ENCODE measurements around the gene VWA1.
"Not testable (repeated sequence)": the region's sequence is repeated elsewhere in the genome, so short reads cannot be mapped to it uniquely, and the experiment has no call there.

VWA1 gene

DNA sequence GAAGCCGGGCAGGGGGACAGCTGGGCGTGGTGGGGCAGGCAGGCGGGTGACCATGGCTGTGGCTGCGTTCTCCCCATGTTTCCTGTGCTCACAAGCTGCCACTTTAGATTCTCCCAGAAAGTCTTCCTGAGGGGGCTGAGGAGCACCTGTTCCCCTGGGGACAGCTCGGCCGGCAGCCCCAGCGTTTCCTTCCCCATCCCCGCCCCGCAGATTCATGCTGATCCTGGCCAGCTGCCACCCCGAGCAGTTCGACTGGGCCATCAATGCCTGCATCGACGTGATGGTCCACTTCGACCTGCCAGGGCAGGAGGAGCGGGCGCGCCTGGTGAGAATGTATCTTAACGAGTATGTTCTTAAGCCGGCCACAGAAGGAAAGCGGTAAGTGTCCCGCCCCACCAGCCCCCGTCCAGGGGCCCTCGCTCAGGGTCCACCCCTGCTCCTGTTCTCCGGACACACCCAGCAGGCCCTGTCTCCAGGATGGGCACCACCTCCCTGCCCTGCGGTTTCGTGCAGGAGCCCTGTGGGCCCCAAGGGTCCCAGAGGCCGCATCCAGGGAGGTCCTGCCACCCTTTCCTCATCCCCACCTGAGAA is 25.1 kb downstream of the VWA1 start:
- no peak for DNase-seq

DNA sequence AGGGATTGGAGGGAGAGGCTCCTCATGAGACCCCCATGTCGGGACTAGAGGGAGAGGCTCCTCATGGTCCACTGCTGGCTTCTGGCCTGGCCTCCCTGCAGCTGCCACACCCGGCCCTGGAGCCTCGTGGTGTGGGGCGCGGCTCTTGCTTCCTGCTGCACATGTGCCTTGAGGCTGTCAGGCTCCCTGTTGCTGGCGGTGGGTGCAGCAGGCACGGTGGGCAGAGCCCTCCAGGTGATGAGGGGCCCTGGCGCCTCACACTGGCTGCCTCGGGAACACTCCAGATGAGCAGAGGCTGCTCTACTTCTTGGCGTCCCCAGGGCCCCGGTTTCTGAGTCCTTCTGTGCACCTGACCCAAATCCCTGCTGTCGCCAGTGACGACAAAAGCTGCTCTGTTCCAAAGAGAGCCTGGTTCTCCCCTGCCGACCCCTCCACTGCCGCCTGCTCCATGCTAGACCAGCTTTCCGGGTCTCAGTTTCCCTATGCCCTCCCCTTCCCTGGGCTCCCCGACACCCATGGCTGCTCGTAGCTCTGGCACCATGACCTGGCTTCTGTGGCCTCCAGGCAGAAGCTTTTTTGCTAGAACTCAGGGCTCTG is 26.3 kb downstream of the VWA1 start:
- no peak for DNase-seq

DNA sequence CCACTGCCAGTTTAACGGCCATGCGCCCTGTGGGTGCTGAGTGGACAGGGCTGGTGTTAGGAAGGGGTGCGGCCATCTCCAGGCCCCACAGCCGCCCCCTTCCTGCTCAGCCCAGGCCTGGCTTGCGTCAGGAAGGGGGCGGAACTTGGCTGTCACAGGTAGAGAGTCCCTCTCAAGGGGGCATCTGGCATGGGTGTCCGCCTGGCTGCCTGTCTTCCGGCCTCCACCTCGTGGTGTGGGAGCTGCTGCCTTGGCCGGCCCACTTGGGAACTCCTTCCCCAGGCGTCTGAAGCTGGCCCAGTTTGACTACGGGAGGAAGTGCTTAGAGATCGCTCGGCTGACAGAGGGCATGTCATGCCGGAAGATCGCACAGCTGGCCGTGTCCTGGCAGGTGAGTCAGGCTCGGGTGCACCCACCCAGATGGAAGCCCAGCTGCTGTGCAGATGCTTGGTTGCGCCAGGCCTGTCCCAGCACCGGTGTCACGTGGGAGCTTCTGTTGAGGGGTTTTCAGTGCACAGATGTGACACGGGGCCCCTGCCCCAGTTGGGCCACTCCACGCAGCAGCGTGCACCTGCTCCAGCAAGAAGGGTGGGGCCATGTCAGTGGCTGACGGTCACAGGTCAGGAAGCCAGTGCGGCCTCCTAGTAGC is 27.0 kb downstream of the VWA1 start:
- no peak for DNase-seq

DNA sequence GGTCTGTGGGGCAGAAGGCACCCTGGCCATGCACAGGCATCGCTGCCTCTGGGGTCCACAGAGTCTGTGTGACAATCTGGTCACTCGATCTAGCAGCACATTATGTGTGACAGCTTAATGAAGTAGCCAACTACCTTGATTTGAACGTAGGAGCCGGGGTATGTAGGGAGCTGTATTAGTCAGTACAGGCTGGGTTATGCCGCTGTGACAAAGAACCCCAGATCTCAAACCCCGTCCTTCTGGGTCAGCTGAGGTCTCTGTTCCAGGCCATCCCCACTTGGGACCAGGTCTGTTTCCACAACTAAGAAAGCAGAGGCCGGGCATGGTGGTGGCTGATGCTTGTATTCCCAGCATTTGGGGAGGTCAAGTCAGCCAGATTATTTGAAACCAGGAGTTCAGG is 27.8 kb downstream of the VWA1 start:
- DNase-seq: no peak

DNA sequence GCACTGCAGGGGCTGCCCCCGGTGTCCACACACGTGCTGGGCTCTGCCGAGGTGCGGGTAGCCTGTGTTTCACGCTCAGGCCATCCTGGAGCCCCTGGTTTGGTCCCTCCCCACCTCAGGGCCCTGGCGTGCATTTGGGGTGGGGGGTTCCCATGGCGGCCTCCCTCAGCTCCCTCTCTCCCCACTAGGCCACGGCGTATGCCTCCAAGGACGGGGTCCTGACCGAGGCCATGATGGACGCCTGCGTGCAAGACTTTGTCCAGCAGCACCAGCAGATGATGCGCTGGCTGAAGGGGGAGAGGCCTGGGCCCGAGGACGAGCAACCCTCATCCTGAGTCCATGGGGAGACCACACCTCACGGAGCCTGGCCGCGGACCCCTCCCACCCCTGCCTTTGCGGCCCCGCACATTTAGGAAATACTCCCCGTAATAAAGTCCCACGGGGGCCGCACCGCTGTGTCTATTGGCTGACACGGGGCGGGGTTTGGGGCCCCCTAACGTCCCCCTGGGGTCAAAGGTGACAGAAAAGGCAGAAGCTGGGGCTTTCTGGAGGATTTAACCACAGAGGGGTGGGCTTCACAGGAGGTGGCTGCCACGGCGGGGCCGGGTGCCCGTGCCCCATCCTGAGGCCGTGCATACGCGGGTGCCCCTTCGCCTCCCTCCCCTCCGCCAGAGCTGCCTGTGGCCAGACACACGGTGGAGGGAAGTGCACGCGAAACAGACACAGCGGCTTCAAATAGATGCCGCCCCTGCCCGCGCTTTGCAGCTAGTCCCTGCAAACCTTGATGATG is 32.9 kb downstream of the VWA1 start:
- DNase-seq: not testable (repeated sequence)

DNA sequence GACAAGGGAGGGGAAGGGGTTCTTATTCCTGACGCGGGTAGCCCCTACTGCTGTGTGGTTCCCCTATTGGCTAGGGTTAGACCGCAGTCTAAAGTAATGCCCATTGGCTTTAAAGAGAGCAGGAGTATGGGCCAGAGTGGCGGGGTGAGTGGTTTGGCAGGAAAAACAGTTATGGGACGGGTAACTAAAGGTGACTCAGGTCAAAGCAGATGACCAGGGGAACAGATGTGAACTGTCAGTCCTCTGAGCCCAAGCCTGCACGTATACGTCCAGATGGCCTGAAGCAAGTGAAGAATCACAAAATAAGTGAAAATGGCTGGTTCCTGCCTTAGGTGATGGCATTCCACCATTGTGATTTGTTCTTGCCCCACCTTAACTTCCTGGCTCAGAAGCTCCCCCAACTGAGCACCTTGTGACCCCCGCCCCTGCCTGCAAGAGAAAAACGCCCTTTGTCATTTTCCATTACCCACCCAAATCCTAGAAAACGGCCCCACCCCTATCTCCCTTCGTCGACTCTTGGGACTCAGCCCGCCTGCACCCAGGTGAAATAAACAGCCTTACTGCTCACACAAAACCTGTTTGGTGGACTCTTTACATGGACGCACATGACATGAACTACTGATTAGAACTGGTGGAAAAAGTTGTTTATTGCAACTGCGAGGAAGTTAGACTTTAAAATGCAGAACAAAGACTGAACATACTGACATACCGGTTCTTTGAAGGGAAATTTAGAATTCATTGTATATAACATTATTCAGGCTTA is 35.3 kb downstream of the VWA1 start:
- no peak for DNase-seq

DNA sequence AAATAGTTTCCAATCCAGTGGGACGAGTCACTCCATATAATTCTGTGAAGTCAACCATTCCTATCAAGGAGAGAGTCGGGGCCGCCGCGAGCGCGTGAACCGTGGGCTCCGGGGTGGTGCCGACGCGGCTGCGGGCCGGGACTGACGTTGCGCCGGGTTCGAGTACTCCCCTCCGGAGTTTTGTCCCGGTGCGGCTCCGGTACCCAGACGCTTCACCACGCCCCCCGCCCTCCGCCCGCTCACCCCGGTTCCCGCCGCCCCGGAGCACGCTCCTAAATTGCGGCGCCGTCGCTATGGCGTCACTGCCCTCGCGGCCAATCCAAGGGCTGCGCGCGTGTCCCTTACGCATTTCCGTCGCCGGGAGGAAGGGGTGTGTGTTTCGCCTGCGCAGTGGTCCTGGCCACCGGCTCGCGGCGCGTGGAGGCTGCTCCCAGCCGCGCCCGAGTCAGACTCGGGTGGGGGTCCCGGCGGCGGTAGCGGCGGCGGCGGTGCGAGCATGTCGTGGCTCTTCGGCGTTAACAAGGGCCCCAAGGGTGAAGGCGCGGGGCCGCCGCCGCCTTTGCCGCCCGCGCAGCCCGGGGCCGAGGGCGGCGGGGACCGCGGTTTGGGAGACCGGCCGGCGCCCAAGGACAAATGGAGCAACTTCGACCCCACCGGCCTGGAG is 36.0 kb downstream of the VWA1 start, which contains the start of gene ATAD3B:
Gene ATAD3B, plus strand, starts transcription at position 377 of the 664 bp plus-strand sequence. Its CDS starts 120 bp downstream, at position 497.
- DNase-seq: peak; percentile 95

DNA sequence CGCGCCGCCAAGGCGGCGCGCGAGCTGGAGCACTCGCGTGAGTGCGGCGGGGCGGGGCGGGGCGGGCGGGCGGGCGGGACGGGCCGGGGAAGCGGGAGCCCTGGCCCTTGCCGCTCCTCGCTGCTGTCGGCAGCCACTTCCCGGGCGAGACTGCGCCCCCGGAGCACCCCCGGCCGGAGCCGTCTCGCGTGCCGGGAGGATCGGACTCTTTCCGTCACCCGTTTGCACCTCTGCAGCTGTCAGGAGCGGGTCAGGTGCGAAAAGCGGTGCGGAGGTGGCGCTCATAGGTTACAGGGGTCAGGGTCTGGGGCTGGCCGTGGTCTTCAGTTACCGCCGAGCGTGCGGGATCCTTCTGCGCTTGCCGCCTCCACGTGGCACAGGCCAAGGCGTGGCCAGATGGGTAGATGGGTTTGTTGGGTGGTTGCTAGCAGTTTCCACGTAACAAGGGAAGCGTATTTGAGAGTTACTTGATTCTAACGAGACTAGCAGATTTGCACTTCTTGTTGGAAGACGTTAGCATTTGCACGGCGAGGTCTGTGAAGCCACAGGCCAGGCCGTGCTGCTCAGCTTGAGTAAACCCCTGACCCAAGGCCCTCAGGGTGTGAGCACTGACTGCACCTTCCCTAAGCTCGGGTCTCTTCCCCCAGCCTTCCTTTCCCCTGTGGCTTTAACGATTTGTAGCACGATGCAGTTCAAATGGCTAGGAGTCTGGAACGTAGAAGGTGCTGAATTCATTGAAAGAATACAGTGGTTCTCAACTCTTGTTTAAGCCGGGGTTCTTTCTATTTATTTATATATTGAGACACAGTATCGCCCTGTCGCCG is 36.8 kb downstream of the VWA1 start:
- not testable (repeated sequence) for DNase-seq

DNA sequence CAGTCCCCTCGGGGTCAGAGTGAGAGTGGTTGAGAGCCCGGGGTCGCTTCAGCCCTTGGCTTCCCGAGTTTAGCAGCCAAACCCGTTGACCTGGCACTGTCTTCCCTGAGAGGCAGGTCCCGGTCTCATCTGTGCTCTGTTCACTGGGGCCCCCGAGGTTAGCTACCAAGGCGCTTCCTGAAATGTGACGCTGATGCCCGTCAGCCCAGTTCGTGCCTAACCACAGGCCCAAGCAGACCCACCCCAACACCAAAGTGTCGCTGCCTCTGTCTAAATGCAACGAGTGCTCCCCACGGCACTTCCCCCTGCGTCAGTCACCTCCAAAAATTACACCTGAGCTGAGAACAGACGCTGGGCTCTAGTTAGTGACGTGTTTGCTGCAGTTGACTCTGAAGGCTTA is 40.5 kb downstream of the VWA1 start:
- DNase-seq: not testable (repeated sequence)

DNA sequence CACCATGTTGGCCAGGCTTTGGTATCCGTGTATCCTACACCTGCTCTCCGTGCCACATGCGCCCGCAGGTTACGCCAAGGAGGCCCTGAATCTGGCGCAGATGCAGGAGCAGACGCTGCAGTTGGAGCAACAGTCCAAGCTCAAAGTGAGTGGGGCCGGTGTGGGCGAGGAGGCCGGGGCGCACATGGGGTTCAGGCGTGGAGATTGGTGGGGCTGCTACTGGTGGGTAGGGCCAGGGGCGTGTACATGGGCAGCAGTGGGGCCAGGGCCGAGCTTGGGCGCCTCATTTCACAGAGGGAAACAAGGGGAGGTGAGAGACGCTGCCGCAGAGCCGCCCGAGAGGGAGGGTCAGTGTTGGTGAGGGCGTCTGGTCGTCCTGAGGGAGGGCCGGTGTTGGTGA is 41.7 kb downstream of the VWA1 start:
- DNase-seq: no peak

DNA sequence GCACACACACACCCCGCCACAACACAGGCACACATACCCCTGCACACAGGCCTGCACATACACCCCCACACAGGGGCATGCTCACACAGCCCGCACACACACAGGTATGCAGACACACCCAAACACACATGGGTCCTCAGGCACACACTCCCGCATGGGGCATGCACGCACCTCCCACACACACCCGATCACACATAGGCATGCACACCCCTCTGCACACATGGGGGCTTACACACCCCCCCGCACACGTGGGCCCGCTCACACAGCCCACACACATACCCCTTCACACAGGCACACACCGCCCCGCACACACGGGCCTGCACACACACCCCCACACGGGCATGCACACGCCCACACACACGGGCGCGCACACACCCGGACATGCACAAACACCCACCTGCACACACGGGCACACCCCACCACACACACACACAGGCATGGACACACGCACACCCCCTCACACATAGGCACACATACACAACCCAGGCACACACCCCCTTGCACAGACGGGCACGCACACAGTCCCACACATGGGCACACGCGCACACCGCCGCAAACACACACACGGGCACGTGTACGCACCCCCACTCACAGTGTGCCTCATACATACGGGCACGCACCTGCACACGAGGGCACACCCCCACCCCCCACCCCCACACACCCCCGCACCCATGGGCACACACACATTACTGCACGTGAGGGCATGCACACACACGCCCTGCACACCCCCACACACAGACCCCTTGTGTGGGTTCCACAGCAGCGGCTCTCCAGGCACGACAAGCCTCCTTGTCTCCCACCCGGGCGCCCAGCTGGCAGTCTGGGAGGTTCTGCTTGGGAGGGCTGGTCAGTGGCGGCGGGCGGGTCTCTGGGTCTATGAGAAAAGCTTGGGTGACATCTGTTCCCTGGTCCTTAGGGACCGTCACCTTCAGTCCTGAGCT is 44.3 kb downstream of the VWA1 start:
- no peak for DNase-seq

DNA sequence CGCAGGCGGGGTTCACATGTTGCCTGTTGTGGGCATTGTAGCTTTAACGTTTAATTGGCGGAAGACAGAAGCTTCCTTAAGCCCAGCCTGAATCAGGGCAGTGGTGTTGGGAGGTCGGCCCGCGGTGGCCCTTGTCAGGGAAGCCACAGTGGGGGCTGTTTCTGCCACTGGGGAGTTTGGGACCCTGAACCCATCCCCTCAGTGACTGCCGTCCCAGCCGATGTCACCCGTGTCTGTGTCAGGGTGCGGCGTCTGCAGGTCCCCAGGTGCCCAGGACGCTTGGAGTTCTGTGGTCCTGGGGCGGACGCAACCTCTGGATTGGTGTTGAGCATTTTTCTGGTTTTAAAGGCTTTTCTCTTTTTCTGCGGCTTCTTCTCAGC is 45.0 kb downstream of the VWA1 start:
- DNase-seq: not testable (repeated sequence)

DNA sequence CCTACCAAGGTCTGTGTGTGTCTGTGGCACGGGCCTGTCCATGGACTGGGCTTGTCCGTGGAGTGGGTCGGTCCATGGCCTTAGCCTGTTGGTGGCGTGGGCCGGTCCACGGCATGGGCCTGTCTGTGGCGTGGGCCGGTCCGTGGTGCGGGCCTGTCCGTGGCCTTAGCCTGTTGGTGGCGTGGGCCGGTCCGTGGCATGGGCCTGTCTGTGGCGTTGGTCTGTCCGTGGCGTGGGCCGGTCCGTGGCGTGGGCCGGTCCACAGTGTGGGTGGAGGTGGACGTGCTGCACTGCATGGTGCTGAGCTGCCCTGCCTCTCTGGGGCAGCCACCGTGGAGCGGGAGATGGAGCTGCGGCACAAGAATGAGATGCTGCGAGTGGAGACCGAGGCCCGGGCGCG is 46.3 kb downstream of the VWA1 start:
- not testable (repeated sequence) for DNase-seq

DNA sequence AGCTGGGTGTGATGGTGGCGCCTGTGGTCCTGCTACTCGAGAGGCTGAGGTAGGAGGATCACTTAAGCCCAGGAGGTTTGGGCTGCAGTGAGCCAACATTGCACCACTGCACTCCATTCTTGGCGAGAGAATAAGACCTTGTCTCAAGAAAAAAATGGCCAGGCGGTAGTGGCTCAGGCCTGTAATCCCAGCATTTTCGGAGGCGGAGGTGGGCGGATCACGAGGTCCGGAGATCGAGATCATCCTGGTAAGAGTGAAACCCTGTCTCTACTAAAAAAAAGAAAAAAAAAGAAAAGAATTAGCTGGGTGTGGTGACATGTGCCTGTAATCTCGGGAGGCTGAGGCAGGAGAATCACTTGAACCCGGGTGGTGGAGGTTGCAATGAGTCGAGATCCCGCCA is 47.4 kb downstream of the VWA1 start:
- no peak for DNase-seq

DNA sequence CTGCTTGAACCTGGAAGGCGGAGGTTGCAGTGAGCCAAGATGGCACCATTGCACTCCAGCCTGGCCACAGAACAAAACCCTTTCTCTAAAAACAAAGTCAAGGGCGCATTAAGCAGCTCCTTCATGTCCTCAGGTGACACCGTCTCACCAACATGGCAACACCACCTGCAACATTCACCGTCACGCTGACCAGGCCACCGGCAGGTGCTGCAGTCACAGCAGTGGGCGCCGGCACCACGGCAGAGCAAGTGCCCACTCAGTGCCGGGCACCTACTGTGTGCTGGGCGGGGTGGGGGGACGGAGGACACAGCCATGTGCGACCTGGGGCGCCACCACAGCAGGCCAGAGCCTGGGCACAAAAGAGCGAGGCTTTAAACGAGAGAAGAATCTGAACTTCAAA is 48.2 kb downstream of the VWA1 start:
- DNase-seq: no peak

DNA sequence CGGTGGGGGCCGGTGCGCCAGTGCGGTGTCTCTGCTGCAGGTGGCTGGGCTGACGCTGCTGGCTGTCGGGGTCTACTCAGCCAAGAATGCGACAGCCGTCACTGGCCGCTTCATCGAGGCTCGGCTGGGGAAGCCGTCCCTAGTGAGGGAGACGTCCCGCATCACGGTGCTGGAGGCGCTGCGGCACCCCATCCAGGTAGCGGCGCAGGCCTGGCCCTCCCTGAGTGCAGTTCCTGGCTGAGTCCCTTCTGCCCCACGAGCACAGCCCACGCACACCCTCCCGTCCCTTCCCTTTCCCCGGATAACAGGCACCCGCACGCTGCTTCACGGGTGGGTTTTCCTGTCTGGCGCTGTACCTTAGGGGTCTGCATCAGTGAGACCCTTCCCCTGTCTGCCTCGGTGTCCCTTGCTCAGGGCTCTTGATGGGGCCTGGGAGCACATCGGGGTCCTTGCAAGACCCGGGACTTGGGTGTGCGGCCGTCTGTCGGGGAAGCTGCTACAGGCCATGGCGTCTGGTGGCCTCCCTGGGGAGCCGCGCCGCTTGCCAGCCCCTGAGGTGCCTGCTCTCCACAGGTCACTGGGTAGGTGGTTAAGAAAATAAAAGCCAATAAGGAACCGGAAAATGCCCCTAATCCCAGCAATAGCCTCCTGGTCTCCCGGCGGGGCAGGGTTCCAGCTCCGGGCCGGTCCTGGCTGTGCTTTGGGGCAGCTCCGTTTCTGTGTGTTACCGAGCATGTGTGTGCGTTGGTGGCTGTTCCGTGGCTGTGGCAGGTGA is 49.7 kb downstream of the VWA1 start:
- not testable (repeated sequence) for DNase-seq

DNA sequence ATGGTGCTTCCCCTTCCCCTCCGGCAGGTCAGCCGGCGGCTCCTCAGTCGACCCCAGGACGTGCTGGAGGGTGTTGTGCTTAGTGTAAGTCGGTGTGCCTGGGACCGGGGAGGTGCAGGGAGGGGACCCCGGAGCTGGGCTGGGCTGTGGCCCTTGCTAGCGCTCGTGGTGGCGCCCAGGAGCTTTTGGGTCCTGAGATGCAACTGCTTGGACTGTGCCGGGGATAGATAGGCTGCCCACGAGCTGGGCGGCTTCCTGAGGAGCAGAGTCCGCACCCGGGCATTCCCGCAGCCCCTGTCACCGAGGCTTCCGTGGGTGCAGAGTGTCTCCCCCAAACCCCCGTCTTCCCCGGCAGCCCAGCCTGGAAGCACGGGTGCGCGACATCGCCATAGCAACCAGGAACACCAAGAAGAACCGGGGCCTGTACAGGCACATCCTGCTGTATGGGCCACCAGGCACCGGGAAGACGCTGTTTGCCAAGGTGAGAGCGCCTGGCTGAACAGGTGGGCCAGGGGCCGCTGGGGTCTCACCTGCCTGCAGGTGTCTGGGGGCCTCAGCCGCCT is 50.3 kb downstream of the VWA1 start:
- not testable (repeated sequence) for DNase-seq

DNA sequence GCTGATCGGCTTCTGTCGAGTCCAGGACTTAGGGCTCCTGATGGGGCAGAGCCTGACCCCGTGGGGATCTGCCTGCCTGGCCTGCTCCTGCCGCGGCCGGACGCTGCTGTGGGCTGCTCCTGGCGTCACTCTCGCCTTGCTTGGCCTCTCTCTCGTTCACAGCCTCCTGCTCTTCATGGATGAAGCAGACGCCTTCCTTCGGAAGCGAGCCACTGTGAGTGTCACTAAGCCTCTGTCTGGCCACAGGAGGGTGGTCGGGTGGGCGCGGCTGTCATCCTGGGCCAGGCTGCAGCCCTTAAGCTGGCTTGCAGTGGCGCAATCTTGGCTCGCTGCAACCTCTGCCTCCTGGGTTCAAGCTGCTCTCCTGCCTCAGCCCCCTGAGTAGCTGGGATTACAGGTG is 52.2 kb downstream of the VWA1 start:
- no peak for DNase-seq

DNA sequence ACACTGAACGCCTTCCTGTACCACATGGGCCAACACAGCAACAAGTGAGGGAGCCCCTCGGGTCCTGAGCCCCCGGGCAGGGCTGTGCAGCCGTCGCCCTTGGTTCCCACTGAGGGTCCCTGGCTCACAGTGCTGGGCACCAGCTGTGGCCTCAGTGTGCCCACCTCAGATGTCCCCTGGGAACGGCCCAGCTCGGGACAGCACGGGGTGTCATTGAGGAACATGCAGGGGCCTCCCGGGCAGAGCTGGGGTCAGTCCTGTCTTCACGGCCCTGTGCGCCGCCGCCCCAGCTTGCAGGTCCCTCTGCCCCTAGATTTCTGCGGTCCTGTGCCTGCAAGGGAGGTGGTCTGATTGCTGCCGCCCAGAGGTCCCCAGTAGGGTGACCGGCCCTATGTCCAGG is 53.7 kb downstream of the VWA1 start:
- no peak for DNase-seq
